GM21717 (cell line): ENCODE data around the gene MACROD2.
A peak's percentile ranks its signal among the peaks of the same experiment; 100 is the strongest.

Experiments used
- ATAC-seq: cut with Tn5 transposase; IDR thresholded peaks from one replicate; pipeline ENCODE4 v1.9.1; 2021; ENCODE audit warnings: mild to moderate bottlenecking, moderate library complexity; ENCODE audit not compliant: unreplicated experiment

The MACROD2 gene

GRCh38 chr20:15930311-15931305 lies 1935.3 kb downstream of the MACROD2 start:
- ATAC-seq, result no peak

- no peak for ATAC-seq
Measured at GRCh38 chr20:15931897-15932296, 1936.6 kb downstream of the MACROD2 start.

- peak; percentile 83 for ATAC-seq
Measured at GRCh38 chr20:15937179-15937578, 1941.9 kb downstream of the MACROD2 start.

- ATAC-seq, result no peak
Measured at GRCh38 chr20:15938847-15939246, 1943.5 kb downstream of the MACROD2 start.

GRCh38 chr20:15940127-15940526 lies 1944.8 kb downstream of the MACROD2 start:
- no peak for ATAC-seq

- ATAC-seq, result no peak
Measured at GRCh38 chr20:15942130-15942529, 1946.8 kb downstream of the MACROD2 start.

GRCh38 chr20:15945289-15945688 lies 1950.0 kb downstream of the MACROD2 start:
- no peak for ATAC-seq

GRCh38 chr20:15949391-15949790 lies 1954.1 kb downstream of the MACROD2 start:
- ATAC-seq, result no peak

- ATAC-seq, result no peak
Measured at GRCh38 chr20:15951658-15952057, 1956.3 kb downstream of the MACROD2 start.

- ATAC-seq, result no peak
Measured at GRCh38 chr20:15958142-15958541, 1962.8 kb downstream of the MACROD2 start.

- ATAC-seq, result no peak
Measured at GRCh38 chr20:15965165-15965564, 1969.8 kb downstream of the MACROD2 start.

- no peak for ATAC-seq
Measured at GRCh38 chr20:15967334-15967733, 1972.0 kb downstream of the MACROD2 start.

GRCh38 chr20:15976047-15976736 lies 1980.9 kb downstream of the MACROD2 start:
- no peak for ATAC-seq

GRCh38 chr20:15977026-15977425 lies 1981.7 kb downstream of the MACROD2 start:
- ATAC-seq, result no peak

GRCh38 chr20:15977758-15978157 lies 1982.4 kb downstream of the MACROD2 start:
- ATAC-seq, result no peak

GRCh38 chr20:15985494-15986368 lies 1990.4 kb downstream of the MACROD2 start:
- peak; percentile 39 for ATAC-seq

GRCh38 chr20:15986690-15987089 lies 1991.4 kb downstream of the MACROD2 start:
- peak; percentile 95 for ATAC-seq

GRCh38 chr20:15991279-15991678 lies 1996.0 kb downstream of the MACROD2 start:
- ATAC-seq, result no peak

GRCh38 chr20:15992564-15992963 lies 1997.2 kb downstream of the MACROD2 start:
- no peak for ATAC-seq

- ATAC-seq, result no peak
Measured at GRCh38 chr20:16000112-16000511, 2004.8 kb downstream of the MACROD2 start.

- ATAC-seq, result no peak
Measured at GRCh38 chr20:16001286-16001685, 2006.0 kb downstream of the MACROD2 start.
